Psoas muscle (tissue), 8 donors: ENCODE results near the gene SARS1. TPM values are rescaled to one million over a fixed set of nuclear protein-coding genes. Genes with fewer than 3 reads are reported as not detected.
"Not testable (repeated sequence)": the region's sequence is repeated elsewhere in the genome, so short reads cannot be mapped to it uniquely, and the experiment has no call there.

Source experiments
- ATAC-seq, 4 donors: fragments of 200-7000 bp; cut with Tn5 transposase; one replicate each; pipeline ENCODE4 v1.9.1; 2020; ENCODE audit warnings: moderate library complexity in 3 of 4, mild to moderate bottlenecking in 2 of 4
- DNase-seq, 2 donors: peaks; one replicate each; pipeline ENCODE4 v3.0.0-alpha.2; 2020
- H3K27ac ChIP-seq: fragments of 200-600 bp; one replicate; pipeline ENCODE4 v1.8.0; 2022
- H3K27me3 ChIP-seq, 3 donors: fragments of 200-600 bp in 1 of 3; one replicate each; pipeline versions ENCODE4 v1.6.1 to v1.8.0; 2013 to 2022; ENCODE audit warnings: low read length in 2 of 3, mild to moderate bottlenecking in 2 of 3, moderate library complexity in 1 of 3; ENCODE audit not compliant: insufficient read depth in 3 of 3
- H3K36me3 ChIP-seq, 2 donors: fragments of 200-600 bp in 1 of 2; one replicate each; pipeline versions ENCODE4 v1.6.1 to v1.8.0; 2013 to 2022; ENCODE audit warnings: low read depth in 1 of 2, mild to moderate bottlenecking in 1 of 2, moderate library complexity in 1 of 2; ENCODE audit not compliant: insufficient read depth in 1 of 2
- H3K4me1 ChIP-seq: fragments of 200-600 bp; one replicate; pipeline ENCODE4 v1.8.0; 2022
- H3K4me3 ChIP-seq: fragments of 200-600 bp; one replicate; pipeline ENCODE4 v1.8.0; 2022; ENCODE audit warnings: mild to moderate bottlenecking
- H3K9me3 ChIP-seq: fragments of 200-600 bp; one replicate; pipeline ENCODE4 v1.8.0; 2022
- WGBS, 3 donors: extraction: QIAGEN DNeasy Blood & Tissue Kit; methylation state at CpG; one replicate each; pipeline versions ENCODE4 v1.1.6 to v1.1.7; 2013; 5-methylcytosine and 5-hydroxymethylcytosine counted together
- intact Hi-C, 2 donors: fragments of 100-400 bp; cut with DNase I; formaldehyde crosslinking; loops; one replicate each; pipeline versions ENCODE4 v1.11.0 to v1.14.2; 2022
- polyA plus RNA-seq, 3 donors: library from polyadenylated mRNA; stranded (reverse); fragments of 200-250 nt; gene quantifications; one replicate each; pipeline ENCODE4 v1.2.3, GENCODE V29; 2013
- total RNA-seq, 4 donors: library from RNA; stranded (reverse); fragmentation: NEBNext Ultra II Directional in 2 of 4; extraction: Animal tissue kit (Norgen Biotek cat#: 25700) in 2 of 4; gene quantifications; one replicate each; pipeline versions ENCODE4 v1.2.1 to v1.2.4, GENCODE V29; 2021 to 2023
- TF ChIP-seq, protein P1 (sequence below): fragments of 200-600 bp; IDR thresholded peaks from one replicate; pipeline ENCODE4 v1.8.0; 2022; ENCODE audit warnings: antibody characterized with exemption
- donor health status: healthy with polysubstance abuse.
- donor health status: DM: no; HTN: no; CAD: no; lungs with moderate emphysema.
- donor health status: Bipolar disorder and iron deficiency.
- donor health status: healthy.
- donor health status: DM: yes; HTN: yes; CAD: no.
- donor health status: DM: no; HTN: no; CAD: no.
- donor health status: DM: no; HTN: no; CAD: no.
- donor health status: DM: yes; HTN: yes; CAD: no.

Gene SARS1
- total and polyA plus RNA-seq, 7 donors, result 76.4 to 155 (median 149) TPM

DNA sequence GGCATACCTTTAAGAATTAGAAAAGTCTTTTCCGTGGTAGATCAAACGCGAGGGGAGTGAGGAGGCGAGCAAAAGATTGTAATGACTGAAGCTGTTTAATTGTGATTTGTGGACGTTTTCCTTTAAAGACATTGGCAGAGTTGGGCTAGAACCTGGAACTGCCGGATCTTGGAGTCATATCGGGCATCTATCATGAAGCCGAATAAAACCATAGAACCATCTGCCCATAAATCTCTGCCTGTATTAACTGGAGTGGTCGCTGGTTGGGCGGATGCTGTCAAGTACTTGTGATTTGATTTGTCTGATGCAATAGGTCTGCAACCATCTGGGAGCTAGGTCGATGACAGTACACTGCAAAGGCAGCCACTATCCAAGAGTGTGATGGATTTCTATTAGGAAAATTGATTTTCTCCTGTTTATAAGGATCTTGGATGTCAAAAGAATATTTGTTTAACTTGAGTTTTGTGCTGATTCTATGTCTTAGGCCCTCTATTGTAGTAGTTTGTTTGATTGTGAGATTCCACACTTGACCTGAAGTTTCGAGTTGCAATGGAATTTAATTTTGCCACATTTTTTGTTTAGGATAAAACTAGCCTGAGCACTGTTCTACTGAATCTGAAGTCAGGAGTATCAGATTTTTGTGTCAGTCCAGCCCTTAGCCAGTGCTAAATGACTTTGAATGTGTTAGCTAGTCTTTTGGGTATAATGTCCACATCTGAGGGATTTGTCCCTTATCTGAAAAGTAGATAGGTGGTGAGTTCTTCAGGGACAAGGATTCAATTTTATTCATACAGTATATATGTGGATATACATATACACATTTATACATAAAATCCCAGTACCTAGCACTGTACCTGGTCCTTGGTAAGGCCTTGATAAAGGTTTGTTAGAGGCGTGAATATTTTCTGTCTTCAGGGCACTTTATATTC, 1.2 kb downstream of the SARS1 start:
- peak; percentile 77 to 88 (median 80) for ATAC-seq

DNA sequence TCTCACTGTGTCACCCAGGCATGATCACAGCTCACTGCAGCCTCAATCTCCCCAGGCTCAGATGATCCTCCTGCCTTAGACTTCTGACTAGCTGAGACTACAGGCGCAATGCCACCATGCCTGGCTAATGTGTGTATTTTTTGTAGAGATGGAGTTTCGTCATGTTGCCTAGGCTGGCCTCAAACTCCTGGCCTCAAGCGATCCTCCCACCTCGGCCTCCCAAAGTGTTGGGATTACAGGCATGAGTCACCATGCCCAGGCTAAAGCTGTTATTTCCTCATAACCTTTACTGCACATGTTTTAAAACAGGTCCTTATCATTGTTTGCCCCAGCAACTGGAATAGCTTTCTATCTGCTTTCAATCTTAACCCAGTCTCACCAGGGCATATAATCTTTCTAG, 2.9 kb downstream of the SARS1 start:
- intact Hi-C loops, result no loop called here
- H3K27me3 ChIP-seq, result no peaks in the 10 kb centered on the region
- no peak for ATAC-seq
- H3K9me3 ChIP-seq, result no peaks in the 10 kb centered on the region
- WGBS, 3 donors, result 92 to 95% (median 94%) methylated on average over 4 of the region's 4 CpGs
- peaks cover 0 to 12% of the 10 kb centered on the region in 2 donors for H3K36me3 ChIP-seq
- DNase-seq, result no peak
- no peak overlapping the region for H3K4me3 ChIP-seq
- peaks cover 18% of the 10 kb centered on the region for H3K4me1 ChIP-seq
- TF ChIP-seq, protein P1, sequence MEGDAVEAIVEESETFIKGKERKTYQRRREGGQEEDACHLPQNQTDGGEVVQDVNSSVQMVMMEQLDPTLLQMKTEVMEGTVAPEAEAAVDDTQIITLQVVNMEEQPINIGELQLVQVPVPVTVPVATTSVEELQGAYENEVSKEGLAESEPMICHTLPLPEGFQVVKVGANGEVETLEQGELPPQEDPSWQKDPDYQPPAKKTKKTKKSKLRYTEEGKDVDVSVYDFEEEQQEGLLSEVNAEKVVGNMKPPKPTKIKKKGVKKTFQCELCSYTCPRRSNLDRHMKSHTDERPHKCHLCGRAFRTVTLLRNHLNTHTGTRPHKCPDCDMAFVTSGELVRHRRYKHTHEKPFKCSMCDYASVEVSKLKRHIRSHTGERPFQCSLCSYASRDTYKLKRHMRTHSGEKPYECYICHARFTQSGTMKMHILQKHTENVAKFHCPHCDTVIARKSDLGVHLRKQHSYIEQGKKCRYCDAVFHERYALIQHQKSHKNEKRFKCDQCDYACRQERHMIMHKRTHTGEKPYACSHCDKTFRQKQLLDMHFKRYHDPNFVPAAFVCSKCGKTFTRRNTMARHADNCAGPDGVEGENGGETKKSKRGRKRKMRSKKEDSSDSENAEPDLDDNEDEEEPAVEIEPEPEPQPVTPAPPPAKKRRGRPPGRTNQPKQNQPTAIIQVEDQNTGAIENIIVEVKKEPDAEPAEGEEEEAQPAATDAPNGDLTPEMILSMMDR, result no peak
- H3K27ac ChIP-seq, result peak overlapping the region; percentile 58

More for the DNA sequence above, 1.2 kb downstream of the SARS1 start:
- TF ChIP-seq, protein P1, result no peak
- 8 to 12% (median 9%) methylated on average over 13 of the region's 13 CpGs for WGBS, 3 donors
- peak; percentile 49 to 63 for DNase-seq
- Histone ChIP-seq H3K27ac (peak overlapping the region; percentile 89), H3K27me3 (no peaks in the 10 kb centered on the region), H3K4me3 (peak overlapping the region; percentile 91), H3K36me3 (peaks cover 0 to 6% of the 10 kb centered on the region in 2 donors), H3K4me1 (peaks cover 18% of the 10 kb centered on the region), H3K9me3 (no peaks in the 10 kb centered on the region)
- intact Hi-C loops, result loop anchor here in 1 of 2 donors (5.0 kb wide), 1 partner anchor 113 kb away; no protein-coding TSS in a partner anchor

DNA sequence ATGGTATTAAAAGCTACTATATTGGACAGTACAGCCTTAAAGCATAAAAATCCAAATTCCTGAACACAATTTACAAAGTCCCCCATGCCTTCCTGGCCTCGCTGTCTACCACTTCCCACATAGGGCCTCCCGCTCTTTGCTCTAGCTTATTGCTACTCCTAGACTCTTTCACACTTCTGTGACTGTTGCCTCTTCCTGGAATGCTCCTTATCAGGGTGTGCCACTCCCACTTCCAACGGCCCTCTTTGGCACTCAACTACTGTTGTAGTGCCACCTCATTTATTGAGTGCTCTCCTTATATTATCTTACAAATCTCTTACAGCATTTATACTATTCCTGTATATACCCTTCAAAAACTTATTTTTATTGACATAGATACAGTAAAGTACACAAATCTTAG, 4.8 kb downstream of the SARS1 start:
- no peaks in the 10 kb centered on the region for H3K27me3 ChIP-seq
- H3K9me3 ChIP-seq, result no peaks in the 10 kb centered on the region
- no peak for ATAC-seq
- H3K27ac ChIP-seq, result no peak overlapping the region
- H3K4me1 ChIP-seq, result peaks cover 18% of the 10 kb centered on the region
- 64 to 69% (median 68%) methylated on average over 3 of the region's 3 CpGs for WGBS, 3 donors
- no peak overlapping the region for H3K4me3 ChIP-seq
- no peak for DNase-seq
- TF ChIP-seq, protein P1, result no peak
- intact Hi-C loops, result no loop called here
- H3K36me3 ChIP-seq, result peaks cover 0 to 14% of the 10 kb centered on the region in 2 donors

DNA sequence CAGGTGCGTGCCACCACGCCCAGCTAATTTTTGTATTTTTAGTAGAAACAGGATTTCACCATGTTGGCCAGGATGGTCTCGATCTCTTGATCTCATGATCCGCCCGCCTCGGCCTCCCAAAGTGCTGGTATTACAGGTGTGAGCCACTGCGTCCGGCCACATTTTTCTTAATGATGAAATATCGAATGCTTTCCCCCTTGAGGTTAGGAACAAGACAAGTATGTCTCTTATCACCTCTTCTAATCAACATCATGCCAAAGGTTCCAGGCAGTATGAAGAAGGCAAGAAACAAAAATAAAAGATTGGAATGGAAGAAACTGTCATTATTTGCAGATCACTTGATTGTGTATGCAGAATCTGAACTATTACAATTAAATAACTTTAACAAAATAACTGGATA, 7.5 kb downstream of the SARS1 start:
- ATAC-seq, H3K4me1 ChIP-seq, DNase-seq, H3K27me3 ChIP-seq, H3K9me3 ChIP-seq, H3K27ac ChIP-seq, H3K4me3 ChIP-seq, intact Hi-C loops: not testable (repeated sequence)
- peaks cover 0 to 25% of the 10 kb centered on the region in 2 donors for H3K36me3 ChIP-seq
- WGBS, 3 donors, result 95 to 98% (median 96%) methylated on average over 9 of the region's 9 CpGs

DNA sequence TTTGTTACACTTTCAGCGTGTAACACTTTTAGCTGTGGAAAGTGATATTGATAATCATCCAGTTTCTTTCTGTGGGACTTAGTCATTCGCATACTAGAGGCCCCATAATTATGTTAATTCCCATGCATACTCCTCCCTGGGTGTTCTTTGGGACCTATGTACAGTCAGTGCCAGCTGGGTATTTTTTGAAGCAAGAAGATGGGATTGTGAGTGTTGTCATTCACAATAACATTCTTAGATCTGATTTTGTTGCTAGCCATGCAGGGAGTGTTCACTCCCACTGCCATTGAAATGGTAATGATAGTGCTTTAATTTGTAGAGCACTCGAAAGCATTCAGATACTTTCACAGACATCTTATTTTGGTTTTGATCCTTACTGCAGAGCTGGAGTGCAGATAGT, 11.6 kb downstream of the SARS1 start:
- Histone ChIP-seq H3K36me3 (peaks cover 9 to 58% of the 10 kb centered on the region in 2 donors), H3K27me3 (no peaks in the 10 kb centered on the region), H3K27ac (no peak overlapping the region), H3K4me1 (no peaks in the 10 kb centered on the region), H3K9me3 (no peaks in the 10 kb centered on the region), H3K4me3 (no peak overlapping the region)
- DNase-seq (no peak), ATAC-seq (no peak)
- WGBS, 3 donors, result 75 to 84% (median 81%) methylated on average over 3 of the region's 3 CpGs
- intact Hi-C loops, result no loop called here
- TF ChIP-seq, protein P1, result no peak
